ENCODE data around the gene IFT80. TPM values are rescaled to one million over a fixed set of nuclear protein-coding genes. Genes with fewer than 3 reads are reported as not detected.

Gene IFT80
- total and polyA plus RNA-seq, 12 donors, result 11.0 to 37.3 (median 22.1) TPM

- no peaks in the 10 kb centered on the region for H3K27me3 ChIP-seq
- no peaks in the 10 kb centered on the region for H3K9me3 ChIP-seq (replicated peaks in 1 of 3)
- H3K4me3 ChIP-seq, result no peak overlapping the region
- intact Hi-C loops (cut with DNase I), result no loop called here
- H3K4me1 ChIP-seq (replicated peaks in 1 of 2), result no peaks in the 10 kb centered on the region
- H3K36me3 ChIP-seq (replicated peaks in 1 of 2), result no peaks in the 10 kb centered on the region
- H3K27ac ChIP-seq, result no peak overlapping the region
- DNase-seq, result no peak
- 82 to 92% (median 85%) methylated on average over 1 of the region's 1 CpG for WGBS, 4 donors
- TF ChIP-seq CTCF (IDR thresholded peaks at IDR 0.05), result no peak
- no peak for TF ChIP-seq POLR2A (IDR thresholded peaks at IDR 0.05)
Measured at GRCh38 chr3:160378331-160379109, 20.5 kb downstream of the IFT80 start.

DNA sequence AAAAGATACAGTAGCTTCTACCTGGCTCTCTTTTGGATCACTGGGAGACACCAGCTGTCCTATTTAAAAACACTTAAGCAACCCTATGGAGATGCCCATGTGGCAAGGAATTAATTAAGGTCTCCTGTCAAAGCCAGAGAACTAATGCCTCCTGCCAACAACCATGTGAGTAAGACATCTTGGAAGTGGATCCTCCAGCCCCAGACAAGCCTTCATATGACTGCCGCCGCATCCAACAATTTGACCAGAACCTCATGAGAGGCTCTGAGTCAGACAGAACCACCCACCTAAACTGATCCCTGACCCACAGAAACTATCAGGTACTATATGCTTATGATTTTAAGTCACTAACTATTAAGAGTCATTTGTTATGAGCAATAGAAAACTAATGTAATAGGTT, 22.3 kb downstream of the IFT80 start:
- Histone ChIP-seq H3K27me3 (no peaks in the 10 kb centered on the region), H3K4me3 (no peak overlapping the region), H3K27ac (no peak overlapping the region), H3K4me1 (replicated peaks in 1 of 2) (no peaks in the 10 kb centered on the region), H3K9me3 (replicated peaks in 1 of 3) (no peaks in the 10 kb centered on the region), H3K36me3 (replicated peaks in 1 of 2) (no peaks in the 10 kb centered on the region)
- intact Hi-C loops (cut with DNase I), result no loop called here
- WGBS, 4 donors, result 93 to 100% (median 97%) methylated on average over 2 of the region's 2 CpGs
- no peak for TF ChIP-seq POLR2A (IDR thresholded peaks at IDR 0.05)
- no peak for TF ChIP-seq CTCF (IDR thresholded peaks at IDR 0.05)
- no peak for DNase-seq

- no peaks in the 10 kb centered on the region for H3K27me3 ChIP-seq
- H3K9me3 ChIP-seq (replicated peaks in 1 of 3), result no peaks in the 10 kb centered on the region
- no peaks in the 10 kb centered on the region for H3K36me3 ChIP-seq (replicated peaks in 1 of 2)
- TF ChIP-seq CTCF (IDR thresholded peaks at IDR 0.05) (no peak), POLR2A (IDR thresholded peaks at IDR 0.05) (no peak)
- intact Hi-C loops (cut with DNase I), result no loop called here
- H3K4me1 ChIP-seq (replicated peaks in 1 of 2), result no peaks in the 10 kb centered on the region
- DNase-seq, result no peak
- 67 to 85% (median 78%) methylated on average over 1 of the region's 1 CpG for WGBS, 4 donors
- no peak overlapping the region for H3K4me3 ChIP-seq
- no peak overlapping the region for H3K27ac ChIP-seq
Measured at GRCh38 chr3:160374925-160375324, 24.1 kb downstream of the IFT80 start.

- intact Hi-C loops (cut with DNase I), result no loop called here
- TF ChIP-seq POLR2A (IDR thresholded peaks at IDR 0.05) (no peak), CTCF (IDR thresholded peaks at IDR 0.05) (no peak)
- 86 to 98% (median 92%) methylated on average over 2 of the region's 2 CpGs for WGBS, 4 donors
- H3K36me3 ChIP-seq (replicated peaks in 1 of 2), result no peaks in the 10 kb centered on the region
- no peak for DNase-seq
- H3K27me3 ChIP-seq, result no peaks in the 10 kb centered on the region
- H3K9me3 ChIP-seq (replicated peaks in 1 of 3), result no peaks in the 10 kb centered on the region
- no peak overlapping the region for H3K27ac ChIP-seq
- H3K4me1 ChIP-seq (replicated peaks in 1 of 2), result no peaks in the 10 kb centered on the region
- H3K4me3 ChIP-seq, result no peak overlapping the region
Measured at GRCh38 chr3:160374472-160374871, 24.6 kb downstream of the IFT80 start.

Measured in adrenal gland (tissue), 12 donors.